Neural cell (in vitro differentiated cells): ENCODE measurements around the gene ADRA1B. TPM values are rescaled to one million over a fixed set of nuclear protein-coding genes. Genes with fewer than 3 reads are reported as not detected.

ENCODE experiments used
- H2AFZ ChIP-seq: fragments of 200-600, 300-800 bp; sonication (generic), shearing (Covaris generic); 2 replicates; pipeline ENCODE4 v1.6.0; 2014; ENCODE audit warnings: low read depth, mild to moderate bottlenecking, antibody characterized with exemption, low read length, moderate library complexity
- H3F3A ChIP-seq: fragments of 200-600 bp; shearing (Covaris generic); 2 replicates; pipeline ENCODE4 v1.6.1; 2016; ENCODE audit warnings: mild to moderate bottlenecking, moderate library complexity, mixed read lengths, antibody characterized with exemption, low read length; ENCODE audit not compliant: insufficient read depth, poor library complexity, severe bottlenecking
- H3K27ac ChIP-seq: fragments of 200-600, 300-800 bp; sonication (generic), shearing (Covaris generic); 2 replicates; pipeline ENCODE4 v1.5.1; 2014; ENCODE audit warnings: mild to moderate bottlenecking, low read length, moderate library complexity
- H3K27me3 ChIP-seq: fragments of 300-800, 200-600 bp; sonication (generic), shearing (Covaris generic); 2 replicates; pipeline ENCODE4 v1.6.0; 2014; ENCODE audit warnings: mild to moderate bottlenecking, low read depth, low read length, moderate library complexity; ENCODE audit not compliant: insufficient read depth
- H3K36me3 ChIP-seq: fragments of 300-800, 200-600 bp; sonication (generic), shearing (Covaris generic); 2 replicates; pipeline ENCODE4 v1.5.1; 2014; ENCODE audit warnings: mild to moderate bottlenecking, antibody characterized with exemption, low read length, moderate library complexity; ENCODE audit not compliant: insufficient read depth
- H3K4me2 ChIP-seq: fragments of 300-800, 200-600 bp; sonication (generic), shearing (Covaris generic); 2 replicates; pipeline ENCODE4 v1.6.0; 2014; ENCODE audit warnings: mild to moderate bottlenecking, low read length
- H3K4me3 ChIP-seq: fragments of 300-800, 200-600 bp; sonication (generic), shearing (Covaris generic); 2 replicates; pipeline ENCODE4 v1.5.1; 2014; ENCODE audit warnings: mild to moderate bottlenecking, low read length, moderate library complexity
- H3K79me2 ChIP-seq: fragments of 200-600 bp; shearing (Covaris generic); replicated peaks from 2 replicates; pipeline ENCODE4 v1.6.0; 2014; ENCODE audit warnings: mild to moderate bottlenecking, low read length, moderate library complexity; ENCODE audit not compliant: insufficient read depth
- H3K9ac ChIP-seq: fragments of 300-800, 200-600 bp; sonication (generic), shearing (Covaris generic); 2 replicates; pipeline ENCODE4 v1.6.1; 2016; ENCODE audit warnings: mild to moderate bottlenecking, low read length, mixed read lengths
- H3K9me2 ChIP-seq: fragments of 200-600 bp; shearing (Covaris generic); 2 replicates; pipeline ENCODE4 v1.6.1; 2016; ENCODE audit warnings: mild to moderate bottlenecking, low read length, mixed read lengths; ENCODE audit not compliant: insufficient read depth
- H3K9me3 ChIP-seq: fragments of 200-600, 300-800 bp; sonication (generic), shearing (Covaris generic); 2 replicates; pipeline ENCODE4 v1.6.1; 2016; ENCODE audit warnings: mild to moderate bottlenecking, mixed run types, low read length, moderate library complexity, mixed read lengths
- H4K20me1 ChIP-seq: fragments of 200-600 bp; shearing (Covaris generic); 2 replicates; pipeline ENCODE4 v1.6.1; 2016; ENCODE audit warnings: mild to moderate bottlenecking, mixed run types; ENCODE audit not compliant: insufficient read depth
- CTCF ChIP-seq: fragments of 450-650 bp; IDR thresholded peaks from 2 replicates; pipeline ENCODE4 v1.5.1; 2014; ENCODE audit warnings: antibody characterized with exemption, mild to moderate bottlenecking, moderate library complexity; ENCODE audit not compliant: poor library complexity, severe bottlenecking
- EP300 ChIP-seq: fragments of 450-650 bp; conservative IDR thresholded peaks from 2 replicates; pipeline ENCODE4 v1.6.1; 2014; ENCODE audit warnings: antibody characterized with exemption, mild to moderate bottlenecking, moderate library complexity; ENCODE audit not compliant: poor library complexity, severe bottlenecking
- EZH2 ChIP-seq: fragments of 200-600, 300-800 bp; shearing (Covaris generic), sonication (generic); IDR thresholded peaks from 2 replicates; pipeline ENCODE4 v1.6.1; 2014; ENCODE audit warnings: antibody characterized with exemption, low read length, borderline replicate concordance, mild to moderate bottlenecking; ENCODE audit not compliant: insufficient read depth, poor library complexity, severe bottlenecking
- MXI1 ChIP-seq: fragments of 450-650 bp; conservative IDR thresholded peaks from 2 replicates; pipeline ENCODE4 v1.6.1; 2014; ENCODE audit warnings: antibody characterized with exemption, mild to moderate bottlenecking; ENCODE audit not compliant: poor library complexity, severe bottlenecking
- POLR2AphosphoS5 ChIP-seq: IDR thresholded peaks from 2 replicates; pipeline ENCODE4 v1.6.1; 2012
- RAD21 ChIP-seq: fragments of 450-650 bp; conservative IDR thresholded peaks from 2 replicates; pipeline ENCODE4 v1.6.1; 2014; ENCODE audit warnings: antibody characterized with exemption, mild to moderate bottlenecking, moderate library complexity
- REST ChIP-seq: IDR thresholded peaks from 2 replicates; pipeline ENCODE4 v1.6.1; 2012; ENCODE audit warnings: borderline replicate concordance
- SMC3 ChIP-seq: fragments of 450-650 bp; conservative IDR thresholded peaks from 2 replicates; pipeline ENCODE4 v1.6.1; 2014; ENCODE audit warnings: antibody characterized with exemption, mild to moderate bottlenecking, moderate library complexity; ENCODE audit not compliant: poor library complexity
- TAF1 ChIP-seq: IDR thresholded peaks from 2 replicates; pipeline ENCODE4 v1.6.1; 2012; ENCODE audit warnings: low read depth
- polyA plus RNA-seq: library from polyadenylated mRNA; depleted of rRNA; stranded (reverse); fragments of >200 nt; gene quantifications from 2 replicates; pipeline ENCODE4 v1.2.3, GENCODE V29; 2014

The ADRA1B gene
- polyA plus RNA-seq, 1 donor from 2014 or later: 1.1 TPM

- no peak overlapping the region for H3K4me3 ChIP-seq
- H3K9me3 ChIP-seq: no peaks in the 10 kb centered on the region
- no peak overlapping the region for H3K4me2 ChIP-seq
- no peaks in the 10 kb centered on the region for H3K36me3 ChIP-seq
- H3K27ac ChIP-seq: no peak overlapping the region
- H3K9me2 ChIP-seq: no peaks in the 10 kb centered on the region
- TF ChIP-seq EZH2 (no peak), POLR2AphosphoS5 (no peak), MXI1 (no peak), CTCF (no peak), SMC3 (no peak), TAF1 (no peak)
- no peaks in the 10 kb centered on the region for H4K20me1 ChIP-seq
- H3F3A ChIP-seq: no peaks in the 10 kb centered on the region
- H3K79me2 ChIP-seq: no peaks in the 10 kb centered on the region
- no peak overlapping the region for H3K9ac ChIP-seq
- H2AFZ ChIP-seq: no peak overlapping the region
- H3K27me3 ChIP-seq: no peaks in the 10 kb centered on the region
Observed at GRCh38 chr5:159901308-159901707, 15.0 kb upstream of the ADRA1B start.

GRCh38 chr5:159901772-159902171, 14.5 kb upstream of the ADRA1B start:
- no peaks in the 10 kb centered on the region for H3K9me3 ChIP-seq
- no peak overlapping the region for H2AFZ ChIP-seq
- no peak overlapping the region for H3K4me3 ChIP-seq
- H4K20me1 ChIP-seq: no peaks in the 10 kb centered on the region
- H3K36me3 ChIP-seq: no peaks in the 10 kb centered on the region
- no peak overlapping the region for H3K4me2 ChIP-seq
- no peaks in the 10 kb centered on the region for H3K9me2 ChIP-seq
- H3K9ac ChIP-seq: no peak overlapping the region
- no peak overlapping the region for H3K27ac ChIP-seq
- H3F3A ChIP-seq: no peaks in the 10 kb centered on the region
- TF ChIP-seq MXI1 (no peak), CTCF (no peak), TAF1 (no peak), EZH2 (no peak), POLR2AphosphoS5 (no peak), EP300 (no peak), REST (no peak), SMC3 (no peak), RAD21 (no peak)
- no peaks in the 10 kb centered on the region for H3K79me2 ChIP-seq
- H3K27me3 ChIP-seq: no peaks in the 10 kb centered on the region
